Ishikawa (cell line): ENCODE measurements around the gene CLDN7.

Experiments
- CEBPB ChIP-seq: IDR thresholded peaks from 2 replicates; pipeline ENCODE4 v1.6.1; 2012
- CREB1 ChIP-seq: IDR thresholded peaks from 2 replicates; pipeline ENCODE4 v1.6.1; 2012; ENCODE audit warnings: low read depth
- EGR1 ChIP-seq: IDR thresholded peaks from 2 replicates; pipeline ENCODE4 v1.6.1; 2012
- EP300 ChIP-seq: IDR thresholded peaks from 2 replicates; pipeline ENCODE4 v1.6.1; 2012; ENCODE audit warnings: borderline replicate concordance
- FOXM1 ChIP-seq: IDR thresholded peaks from 2 replicates; pipeline ENCODE4 v1.6.1; 2012; ENCODE audit warnings: low read depth, borderline replicate concordance
- MAX ChIP-seq: IDR thresholded peaks from 2 replicates; pipeline ENCODE4 v1.6.1; 2012
- NFIC ChIP-seq: IDR thresholded peaks from 2 replicates; pipeline ENCODE4 v1.6.1; 2012
- RAD21 ChIP-seq: IDR thresholded peaks from 2 replicates; pipeline ENCODE4 v1.6.1; 2012; ENCODE audit warnings: low read depth
- REST ChIP-seq: IDR thresholded peaks from 2 replicates; pipeline ENCODE4 v1.6.1; 2012; ENCODE audit warnings: low read depth, mild to moderate bottlenecking
- TAF1 ChIP-seq: IDR thresholded peaks from 2 replicates; pipeline ENCODE4 v1.6.1; 2012; ENCODE audit warnings: low read depth, mild to moderate bottlenecking
- TCF12 ChIP-seq: IDR thresholded peaks from 2 replicates; pipeline ENCODE4 v1.6.1; 2012; ENCODE audit warnings: low read depth
- TEAD4 ChIP-seq: IDR thresholded peaks from 2 replicates; pipeline ENCODE4 v1.6.1; 2012
- USF1 ChIP-seq: IDR thresholded peaks from 2 replicates; pipeline ENCODE4 v1.6.1; 2012
- YY1 ChIP-seq: IDR thresholded peaks from 2 replicates; pipeline ENCODE4 v1.6.1; 2012; ENCODE audit warnings: low read depth
- ZBTB7A ChIP-seq: IDR thresholded peaks from 2 replicates; pipeline ENCODE4 v1.6.1; 2012; ENCODE audit warnings: low read depth

The CLDN7 gene

GRCh38 chr17:7308625-7309433 lies 46.6 kb upstream of the CLDN7 start:
- TF ChIP-seq TAF1: peak; percentile 52
- no peak for TF ChIP-seq RAD21
- no peak for TF ChIP-seq USF1
- peak; percentile 46; the same call in 1 of the 2 replicates for TF ChIP-seq REST
- no peak for TF ChIP-seq CREB1
- TF ChIP-seq NFIC: no peak; the same call in 1 of the 2 replicates

- no peak for TF ChIP-seq FOXM1
- TF ChIP-seq MAX: peak; percentile 88
- 0 out of 2 replicates have a peak, but pooled peaks have one; percentile 30 for TF ChIP-seq TAF1
- TF ChIP-seq REST: no peak
- peak; percentile 62; the same call in 1 of the 2 replicates for TF ChIP-seq NFIC
Observed at GRCh38 chr17:7307686-7308624, 45.7 kb upstream of the CLDN7 start.

GRCh38 chr17:7306911-7307685 lies 44.8 kb upstream of the CLDN7 start, which contains the start of gene EIF5A:
Gene EIF5A, plus strand, starts transcription at chr17:7307628. Its CDS starts 2,008 bp downstream, at chr17:7309636.
- TF ChIP-seq EGR1 (peak; percentile 99), TEAD4 (0 out of 2 replicates have a peak, but pooled peaks have one; percentile 4), EP300 (no peak), TAF1 (peak; percentile 43), MAX (peak; percentile 86), USF1 (no peak; the same call in 1 of the 2 replicates), CREB1 (peak; percentile 65), ZBTB7A (0 out of 2 replicates have a peak, but pooled peaks have one; percentile 39), YY1 (no peak; the same call in 1 of the 2 replicates)

GRCh38 chr17:7304179-7304578 lies 41.9 kb upstream of the CLDN7 start:
- TF ChIP-seq NFIC: no peak
- TF ChIP-seq TCF12: no peak
- TF ChIP-seq EP300: no peak
- no peak for TF ChIP-seq CEBPB
- no peak for TF ChIP-seq RAD21

GRCh38 chr17:7296189-7296861 lies 34.0 kb upstream of the CLDN7 start:
- peak; percentile 92 for TF ChIP-seq RAD21
- no peak for TF ChIP-seq YY1
- TF ChIP-seq TCF12: peak; percentile 38; the same call in 1 of the 2 replicates
- TF ChIP-seq TEAD4: no peak; the same call in 1 of the 2 replicates
- TF ChIP-seq USF1: peak; percentile 78
- no peak for TF ChIP-seq CREB1
- peak; percentile 96 for TF ChIP-seq MAX
- TF ChIP-seq EP300: no peak
- peak; percentile 39; the same call in 1 of the 2 replicates for TF ChIP-seq ZBTB7A
